Transverse colon (tissue), 4 donors: Measurements from ENCODE around the gene PSMD11.

Experiments
- EP300 ChIP-seq: sonication (generic); formaldehyde crosslinking; IDR thresholded peaks from one replicate; pipeline ENCODE4 v1.6.1; 2017; ENCODE audit warnings: antibody characterized with exemption, low read depth
- POLR2A ChIP-seq: fragments of 450-650 bp; IDR thresholded peaks from one replicate; pipeline ENCODE4 v1.6.1; 2016; ENCODE audit warnings: antibody characterized with exemption, mild to moderate bottlenecking, moderate library complexity
- POLR2AphosphoS5 ChIP-seq, 3 donors: sonication (generic); formaldehyde crosslinking; IDR thresholded peaks; one replicate each; pipeline ENCODE4 v1.6.1; 2016; ENCODE audit warnings: antibody characterized with exemption in 3 of 3
- TF ChIP-seq, protein P1 (sequence below), 5 experiments: fragments of 200-600 bp in 3 of 5; fragments of 450-650 bp in 2 of 5; sonication (generic) in 3 of 5; IDR thresholded peaks; 1 replicate in 2 of 5; 2 replicates in 3 of 5; pipeline ENCODE4 v1.5.1; 2016 to 2017; ENCODE audit warnings: antibody characterized with exemption in 5 of 5, inconsistent platforms in 3 of 5, mild to moderate bottlenecking in 2 of 5, moderate library complexity in 1 of 5

DNA sequence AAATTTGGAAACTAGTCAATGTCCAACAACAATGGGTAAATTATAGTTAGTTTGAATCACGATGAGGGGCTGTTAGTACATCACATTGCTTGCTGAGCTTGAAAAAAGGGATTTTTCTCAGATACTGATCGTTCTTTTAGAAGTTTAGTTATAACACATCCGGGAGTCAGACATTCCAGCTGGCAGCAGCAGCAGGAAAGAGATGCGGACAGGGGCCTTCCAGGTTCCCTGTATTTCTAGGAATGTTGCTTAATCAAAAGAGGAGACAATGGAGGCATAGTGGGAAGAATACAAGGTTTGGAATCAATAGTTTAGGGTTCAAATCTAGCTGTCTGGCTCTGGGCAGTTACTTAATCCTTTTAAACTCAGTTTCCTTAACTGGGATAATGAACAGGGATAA, 70.3 kb downstream of the PSMD11 start:
- TF ChIP-seq POLR2A (no peak), EP300 (no peak), POLR2AphosphoS5 (IDR thresholded peaks at IDR 0.05) (no peak)
- TF ChIP-seq, protein P1, sequence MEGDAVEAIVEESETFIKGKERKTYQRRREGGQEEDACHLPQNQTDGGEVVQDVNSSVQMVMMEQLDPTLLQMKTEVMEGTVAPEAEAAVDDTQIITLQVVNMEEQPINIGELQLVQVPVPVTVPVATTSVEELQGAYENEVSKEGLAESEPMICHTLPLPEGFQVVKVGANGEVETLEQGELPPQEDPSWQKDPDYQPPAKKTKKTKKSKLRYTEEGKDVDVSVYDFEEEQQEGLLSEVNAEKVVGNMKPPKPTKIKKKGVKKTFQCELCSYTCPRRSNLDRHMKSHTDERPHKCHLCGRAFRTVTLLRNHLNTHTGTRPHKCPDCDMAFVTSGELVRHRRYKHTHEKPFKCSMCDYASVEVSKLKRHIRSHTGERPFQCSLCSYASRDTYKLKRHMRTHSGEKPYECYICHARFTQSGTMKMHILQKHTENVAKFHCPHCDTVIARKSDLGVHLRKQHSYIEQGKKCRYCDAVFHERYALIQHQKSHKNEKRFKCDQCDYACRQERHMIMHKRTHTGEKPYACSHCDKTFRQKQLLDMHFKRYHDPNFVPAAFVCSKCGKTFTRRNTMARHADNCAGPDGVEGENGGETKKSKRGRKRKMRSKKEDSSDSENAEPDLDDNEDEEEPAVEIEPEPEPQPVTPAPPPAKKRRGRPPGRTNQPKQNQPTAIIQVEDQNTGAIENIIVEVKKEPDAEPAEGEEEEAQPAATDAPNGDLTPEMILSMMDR (IDR thresholded peaks at IDR 0.05): no peak
